PFSK-1 (cell line): ENCODE data around the gene GPR42.

Experiments
- POLR2AphosphoS5 ChIP-seq: IDR thresholded peaks from 2 replicates; pipeline ENCODE4 v1.6.1; 2012; ENCODE audit warnings: low read depth, mild to moderate bottlenecking, control low read depth, low read length, moderate library complexity
- SIN3A ChIP-seq: IDR thresholded peaks from 2 replicates; pipeline ENCODE4 v1.6.1; 2012; ENCODE audit warnings: mild to moderate bottlenecking, low read length, moderate library complexity, borderline replicate concordance; ENCODE audit not compliant: insufficient read depth

DNA sequence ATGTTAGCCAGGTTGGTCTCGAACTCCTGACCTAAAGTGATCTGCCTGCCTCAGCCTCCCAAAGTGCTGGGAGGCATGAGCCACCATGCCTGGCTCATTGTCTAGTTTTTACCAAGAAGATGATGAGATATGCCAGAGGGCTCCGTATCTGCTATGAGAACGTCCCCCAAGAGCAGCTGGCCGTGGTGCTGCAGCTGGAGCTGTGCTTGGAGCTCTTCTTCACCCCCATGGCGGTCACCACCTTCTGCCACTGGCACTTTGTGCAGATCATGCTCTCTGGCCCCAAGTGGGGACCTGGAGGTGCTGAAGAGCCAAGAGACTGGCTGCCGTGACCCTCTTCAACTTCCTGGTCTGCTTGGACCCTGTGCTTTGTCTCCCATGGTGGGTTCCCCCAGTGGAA lies 36.8 kb downstream of the GPR42 start:
- TF ChIP-seq SIN3A: no peak
- no peak for TF ChIP-seq POLR2AphosphoS5
